Endothelial cell of umbilical vein (primary cell): ENCODE data around the gene TECTB. TPM values are rescaled to one million over a fixed set of nuclear protein-coding genes. Genes with fewer than 3 reads are reported as not detected.

Experiments
- BruUV-seq: library from RNA; stranded (reverse); fragments of 400-500 nt; replicated peaks from 2 replicates; lab custom pipeline; 2021; lab: Mats Ljungman, UMichigan
- CTCF ChIA-PET: fragments of 300-600, 350-600 bp; sonication (Branson Sonifier 250); formaldehyde crosslinking; loops from one replicate; lab custom pipeline; 2021; ENCODE audit warnings: antibody characterized with exemption, inconsistent platforms; lab: Charles Lee
- POLR2A ChIA-PET: fragments of 300-600, 350-600 bp; sonication (Branson Sonifier 250); formaldehyde crosslinking; loops from one replicate; lab custom pipeline; 2021; ENCODE audit warnings: antibody characterized with exemption, inconsistent platforms; lab: Charles Lee
- DNase-seq: peaks from one replicate; pipeline ENCODE4 v3.0.0-alpha.2; 2011; ENCODE audit warnings: low read depth, low spot score
- FAIRE-seq: peaks from 2 replicates; lab custom pipeline; 2011; peaks lifted over from hg19 to GRCh38; lab: Jason Lieb, UNC
- H2AFZ ChIP-seq: 2 replicates; pipeline ENCODE4 v1.6.0; 2012; ENCODE audit warnings: low read depth, low read length, control low read depth, inconsistent platforms
- H3K27ac ChIP-seq: 2 replicates; pipeline ENCODE4 v1.5.1; 2011; ENCODE audit warnings: low read depth, mild to moderate bottlenecking, control low read depth, low read length, moderate library complexity; ENCODE audit not compliant: insufficient read depth
- H3K27me3 ChIP-seq, 2 experiments: 2 replicates each; pipeline versions ENCODE4 v1.6.0 to v1.6.1; 2011; ENCODE audit warnings: low read length in 2 of 2, mixed read lengths in 1 of 2; ENCODE audit not compliant: control insufficient read depth in 2 of 2, insufficient read depth in 2 of 2
- H3K36me3 ChIP-seq, 2 experiments: 2 replicates in 1 of 2; 3 replicates in 1 of 2; pipeline ENCODE4 v1.5.1; 2011; ENCODE audit warnings: low read length in 2 of 2, mild to moderate bottlenecking in 1 of 2, moderate library complexity in 1 of 2; ENCODE audit not compliant: control insufficient read depth in 2 of 2, insufficient read depth in 2 of 2; ENCODE audit errors: extremely low read depth in 1 of 2
- H3K4me1 ChIP-seq: 3 replicates; pipeline ENCODE4 v1.5.1; 2011; ENCODE audit warnings: mild to moderate bottlenecking, low read length; ENCODE audit not compliant: control insufficient read depth, insufficient read depth; ENCODE audit errors: extremely low read depth
- H3K4me2 ChIP-seq: 2 replicates; pipeline ENCODE4 v1.6.1; 2011; ENCODE audit warnings: low read length, control low read depth, mixed read lengths; ENCODE audit not compliant: insufficient read depth
- H3K4me3 ChIP-seq, 3 experiments: fragments of 200-600 bp in 1 of 3; sonication (generic), shearing (Covaris generic) in 1 of 3; replicated peaks in 1 of 3; 2 replicates each; pipeline ENCODE4 v1.5.1; 2011 to 2016; ENCODE audit warnings: control low read depth in 3 of 3, low read length in 3 of 3, mild to moderate bottlenecking in 2 of 3, inconsistent platforms in 1 of 3, low read depth in 1 of 3, moderate library complexity in 1 of 3; ENCODE audit not compliant: insufficient read depth in 1 of 3
- H3K79me2 ChIP-seq: 2 replicates; pipeline ENCODE4 v1.6.0; 2012; ENCODE audit warnings: low read length, inconsistent platforms; ENCODE audit not compliant: control insufficient read depth, insufficient read depth
- H3K9ac ChIP-seq: replicated peaks from 2 replicates; pipeline ENCODE3; 2011; ENCODE audit warnings: low read length, control low read depth; ENCODE audit not compliant: insufficient read depth; ENCODE audit errors: extremely low read depth
- H3K9me1 ChIP-seq: replicated peaks from 3 replicates; pipeline ENCODE4 v1.6.0; 2011; ENCODE audit warnings: mild to moderate bottlenecking, low read length; ENCODE audit not compliant: control insufficient read depth, insufficient read depth; ENCODE audit errors: extremely low read depth
- H3K9me3 ChIP-seq: replicated peaks from 2 replicates; pipeline ENCODE4 v1.5.1; 2012; ENCODE audit warnings: low read length, inconsistent platforms; ENCODE audit not compliant: control insufficient read depth, insufficient read depth
- H4K20me1 ChIP-seq: replicated peaks from 2 replicates; pipeline ENCODE3; 2011; ENCODE audit warnings: mild to moderate bottlenecking, low read length; ENCODE audit not compliant: control insufficient read depth, insufficient read depth; ENCODE audit errors: extremely low read depth
- CTCF ChIP-seq, 2 donors: IDR thresholded peaks; 1 replicate in 1 of 2; 2 replicates in 1 of 2; pipeline ENCODE4 v1.5.1; 2011; ENCODE audit warnings: low read length in 2 of 2, mild to moderate bottlenecking in 2 of 2, moderate library complexity in 2 of 2, control low read depth in 1 of 2, inconsistent platforms in 1 of 2, low read depth in 1 of 2; ENCODE audit not compliant: insufficient read depth in 1 of 2; ENCODE audit errors: extremely low read depth in 1 of 2
- EZH2 ChIP-seq: IDR thresholded peaks from 2 replicates; pipeline ENCODE4 v1.6.1; 2012; ENCODE audit warnings: borderline replicate concordance, low read depth, mild to moderate bottlenecking, moderate library complexity, low read length, inconsistent platforms; ENCODE audit not compliant: severe bottlenecking
- FOS ChIP-seq: IDR thresholded peaks from 2 replicates; pipeline ENCODE4 v1.6.1; 2011; ENCODE audit warnings: mild to moderate bottlenecking, low read length, moderate library complexity, borderline replicate concordance; ENCODE audit not compliant: insufficient read depth
- GATA2 ChIP-seq: IDR thresholded peaks from 2 replicates; pipeline ENCODE4 v1.7.0; 2011; ENCODE audit warnings: low read depth, mild to moderate bottlenecking, moderate library complexity, mixed read lengths, low read length; ENCODE audit not compliant: insufficient read length, insufficient read depth
- JUN ChIP-seq: IDR thresholded peaks from 2 replicates; pipeline ENCODE4 v1.6.1; 2011; ENCODE audit warnings: borderline replicate concordance, low read depth; ENCODE audit not compliant: insufficient read length, insufficient read depth
- MAX ChIP-seq: IDR thresholded peaks from 2 replicates; pipeline ENCODE4 v1.6.1; 2011; ENCODE audit not compliant: insufficient read depth, insufficient read length
- MYC ChIP-seq: IDR thresholded peaks from one replicate; pipeline ENCODE4 v1.6.1; 2011; ENCODE audit warnings: mild to moderate bottlenecking, low read depth, low read length
- POLR2A ChIP-seq: IDR thresholded peaks from 2 replicates; pipeline ENCODE4 v1.6.1; 2012; ENCODE audit warnings: low read depth, mild to moderate bottlenecking, control low read depth, low read length
- POLR2AphosphoS5 ChIP-seq: IDR thresholded peaks from 2 replicates; pipeline ENCODE4 v1.6.1; 2012; ENCODE audit warnings: low read depth, mild to moderate bottlenecking, control low read depth, low read length, moderate library complexity; ENCODE audit not compliant: insufficient read depth
- dilution Hi-C: fragments of 300-500 bp; cut with MboI; formaldehyde crosslinking; loops from one replicate; pipeline ENCODE4 v1.15.0; 2019; ENCODE audit warnings: low sequenced_read_pairs; ENCODE audit not compliant: extremely low pct_ligation_motif_present
- intact Hi-C: fragments of 100-400 bp; cut with micrococcal nuclease; formaldehyde crosslinking; loops from one replicate; pipeline ENCODE4 v1.10.0; 2022
- polyA plus RNA-seq, 4 experiments: library from polyadenylated mRNA; depleted of rRNA in 3 of 4; stranded (reverse) in 3 of 4; unstranded in 1 of 4; fragments of >200 nt; gene quantifications; 2 replicates each; pipeline versions ENCODE4 v1.2.1 to v1.2.3, GENCODE V29; 2011 to 2012; ENCODE audit warnings: missing spikeins in 1 of 4
- total RNA-seq: library from RNA; stranded (reverse); gene quantifications from 2 replicates; pipeline ENCODE4 v1.2.3, GENCODE V29; 2021

The TECTB gene
- total and polyA plus RNA-seq, 2 donors (not counting 3 experiments of a cell fraction or from before 2014, with no cell fraction given) = not detected

- no peak for FAIRE-seq
- BruUV-seq = no TSS peak
- dilution Hi-C loops = no loop called here
These were observed 49.5 kb downstream of the TECTB start for GRCh38 chr10:112332509-112333228.

More at GRCh38 chr10:112332509-112333228, 49.5 kb downstream of the TECTB start:
- Histone ChIP-seq H2AFZ (no peak overlapping the region), H3K36me3 (no peaks in the 10 kb centered on the region), H3K27ac (no peak overlapping the region), H3K79me2 (no peaks in the 10 kb centered on the region), H3K4me2 (no peak overlapping the region), H3K4me1 (no peaks in the 10 kb centered on the region), H3K9ac (no peak overlapping the region), H3K27me3 (peaks cover 4 to 7% of the 10 kb centered on the region in 2 experiments), H4K20me1 (no peaks in the 10 kb centered on the region), H3K4me3 (no peak overlapping the region), H3K9me1 (no peaks in the 10 kb centered on the region), H3K9me3 (no peaks in the 10 kb centered on the region)
- ChIA-PET CTCF (interaction anchor here (3.3 kb wide), 1 partner anchor 103 kb away, joined by 14 read pairs; no protein-coding TSS in a partner anchor), POLR2A (no interaction called here)
- no peak for DNase-seq
- intact Hi-C loops = no loop called here
- TF ChIP-seq POLR2A = no peak
- TF ChIP-seq POLR2AphosphoS5 = no peak
- TF ChIP-seq MYC = no peak
- no peak for TF ChIP-seq MAX
- no peak for TF ChIP-seq CTCF (IDR thresholded peaks at IDR 0.05; ENCODE audit: extremely low read depth in 1 of 2, insufficient read depth in 1 of 2, low read depth in 1 of 2, low read length in 2 of 2)
- TF ChIP-seq FOS = no peak
- TF ChIP-seq GATA2 = no peak
- no peak for TF ChIP-seq JUN
- TF ChIP-seq EZH2 = no peak
